GM12864 (cell line): ENCODE results near the gene GSDME.

ENCODE experiments used
- DNase-seq: peaks from one replicate; pipeline ENCODE4 v3.0.0-alpha.2; 2011; ENCODE audit warnings: low read depth
- H3K4me3 ChIP-seq: 2 replicates; pipeline ENCODE4 v1.5.1; 2011; ENCODE audit warnings: mild to moderate bottlenecking, low read depth, low read length, control low read depth
- TF ChIP-seq, protein P1 (sequence below): IDR thresholded peaks from 2 replicates; pipeline ENCODE4 v1.5.1; 2011; ENCODE audit warnings: low read depth, mild to moderate bottlenecking, moderate library complexity, low read length, control low read depth, inconsistent platforms; ENCODE audit errors: missing control alignments

GSDME gene

DNA sequence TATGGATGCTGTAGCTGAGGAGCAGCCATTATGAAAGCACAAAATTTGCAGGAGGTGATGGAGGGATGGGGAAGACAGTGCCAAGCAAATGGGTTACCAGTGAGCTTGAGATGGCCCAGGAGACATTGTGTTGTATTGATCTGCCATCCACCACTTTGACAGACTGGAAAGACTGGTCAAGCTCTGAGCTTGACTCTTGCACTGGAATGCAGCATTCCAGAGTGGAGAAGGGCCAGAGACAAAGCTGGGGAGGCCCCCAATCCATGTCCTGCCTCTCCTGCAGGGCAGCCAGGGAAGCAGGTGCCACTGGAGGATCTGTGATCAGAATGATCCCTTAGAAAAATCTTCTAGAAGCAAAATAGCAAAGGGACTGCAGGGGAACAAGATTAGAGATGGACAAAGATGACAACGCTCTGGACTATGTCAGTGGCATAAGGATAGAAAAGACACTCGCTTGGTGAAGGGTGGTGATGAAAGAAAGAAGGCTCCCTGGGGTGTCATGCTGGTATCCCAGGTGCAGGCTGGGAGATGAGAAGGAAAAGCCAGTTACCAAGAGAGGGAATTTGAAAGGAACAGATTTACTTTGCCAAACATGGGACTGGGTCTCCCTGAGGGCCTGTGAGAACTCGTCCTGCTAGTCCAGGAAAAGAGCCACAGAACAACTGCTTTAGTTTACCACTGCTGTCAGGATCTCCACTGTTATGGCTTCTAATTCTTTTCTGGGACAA, 5.0 kb downstream of the GSDME start:
- no peak for DNase-seq
- H3K4me3 ChIP-seq = no peak overlapping the region
- TF ChIP-seq, protein P1, sequence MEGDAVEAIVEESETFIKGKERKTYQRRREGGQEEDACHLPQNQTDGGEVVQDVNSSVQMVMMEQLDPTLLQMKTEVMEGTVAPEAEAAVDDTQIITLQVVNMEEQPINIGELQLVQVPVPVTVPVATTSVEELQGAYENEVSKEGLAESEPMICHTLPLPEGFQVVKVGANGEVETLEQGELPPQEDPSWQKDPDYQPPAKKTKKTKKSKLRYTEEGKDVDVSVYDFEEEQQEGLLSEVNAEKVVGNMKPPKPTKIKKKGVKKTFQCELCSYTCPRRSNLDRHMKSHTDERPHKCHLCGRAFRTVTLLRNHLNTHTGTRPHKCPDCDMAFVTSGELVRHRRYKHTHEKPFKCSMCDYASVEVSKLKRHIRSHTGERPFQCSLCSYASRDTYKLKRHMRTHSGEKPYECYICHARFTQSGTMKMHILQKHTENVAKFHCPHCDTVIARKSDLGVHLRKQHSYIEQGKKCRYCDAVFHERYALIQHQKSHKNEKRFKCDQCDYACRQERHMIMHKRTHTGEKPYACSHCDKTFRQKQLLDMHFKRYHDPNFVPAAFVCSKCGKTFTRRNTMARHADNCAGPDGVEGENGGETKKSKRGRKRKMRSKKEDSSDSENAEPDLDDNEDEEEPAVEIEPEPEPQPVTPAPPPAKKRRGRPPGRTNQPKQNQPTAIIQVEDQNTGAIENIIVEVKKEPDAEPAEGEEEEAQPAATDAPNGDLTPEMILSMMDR = no peak

DNA sequence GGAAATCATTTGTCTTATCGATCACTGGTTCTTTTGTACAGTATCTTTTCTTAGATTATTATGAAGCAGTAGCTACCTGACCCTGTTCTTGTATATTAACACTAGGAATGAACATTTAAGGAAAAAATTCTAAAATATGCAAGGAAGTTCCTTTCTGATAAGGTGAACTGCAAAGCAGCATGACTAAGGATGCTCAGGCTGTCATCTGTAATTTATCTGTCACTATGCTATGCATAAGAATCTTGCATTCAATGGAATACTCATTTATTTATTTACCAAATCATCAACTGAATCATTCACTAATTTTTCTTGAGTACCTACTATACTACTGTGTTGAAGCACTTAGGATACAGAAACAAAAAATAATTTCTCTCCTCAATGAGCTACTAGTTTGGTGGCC, 5.8 kb downstream of the GSDME start:
- TF ChIP-seq, protein P1 = no peak
- DNase-seq = no peak
- no peak overlapping the region for H3K4me3 ChIP-seq

DNA sequence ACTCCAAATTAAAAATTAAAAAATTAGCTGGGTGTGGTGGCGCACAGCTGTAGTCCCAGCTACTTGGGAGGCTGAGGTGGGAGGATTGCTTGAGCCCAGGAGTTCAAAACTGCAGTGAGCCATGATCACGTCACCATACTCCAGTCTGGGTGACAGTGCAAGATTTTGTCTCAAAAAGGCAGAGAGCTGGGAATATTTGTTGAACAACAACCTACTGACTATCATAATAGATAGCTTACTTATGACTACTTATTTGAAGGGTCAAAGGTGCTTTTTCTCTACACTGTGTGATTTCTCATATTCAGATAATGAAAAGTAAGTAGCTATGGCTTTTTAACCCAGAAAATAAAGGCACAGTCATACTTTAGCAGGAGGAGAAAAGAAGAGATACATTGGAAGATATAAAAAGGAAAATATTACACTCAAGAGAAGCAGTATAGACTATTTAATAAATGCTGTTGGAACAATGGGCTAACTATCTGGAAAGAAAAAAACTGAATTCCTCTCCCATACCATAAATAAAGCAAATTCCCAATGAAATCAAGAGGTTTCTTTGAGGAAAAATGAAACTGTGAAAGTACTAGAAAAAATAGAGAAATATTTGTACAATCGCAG, 6.7 kb downstream of the GSDME start:
- TF ChIP-seq, protein P1 = no peak
- H3K4me3 ChIP-seq = no peak overlapping the region
- no peak for DNase-seq

DNA sequence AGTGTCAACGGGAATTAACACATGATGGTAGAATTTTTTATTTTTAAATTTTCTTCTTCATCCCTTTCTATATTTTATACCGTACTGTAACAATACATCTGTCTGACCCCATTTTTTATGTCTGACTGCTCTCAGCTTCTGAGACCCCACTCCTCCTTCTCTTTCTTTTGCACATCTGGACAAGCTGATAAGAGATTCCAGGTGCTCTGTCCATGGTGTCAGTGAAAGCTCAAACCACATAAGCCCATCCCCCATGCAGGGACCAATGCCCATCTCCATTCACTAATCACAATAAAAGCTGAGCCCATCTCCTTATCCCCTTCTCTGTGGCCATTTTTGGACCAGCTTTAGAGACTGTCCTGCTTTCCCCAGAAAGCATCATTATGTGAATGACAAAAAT, 8.7 kb downstream of the GSDME start:
- no peak overlapping the region for H3K4me3 ChIP-seq
- DNase-seq = no peak
- TF ChIP-seq, protein P1 = no peak

DNA sequence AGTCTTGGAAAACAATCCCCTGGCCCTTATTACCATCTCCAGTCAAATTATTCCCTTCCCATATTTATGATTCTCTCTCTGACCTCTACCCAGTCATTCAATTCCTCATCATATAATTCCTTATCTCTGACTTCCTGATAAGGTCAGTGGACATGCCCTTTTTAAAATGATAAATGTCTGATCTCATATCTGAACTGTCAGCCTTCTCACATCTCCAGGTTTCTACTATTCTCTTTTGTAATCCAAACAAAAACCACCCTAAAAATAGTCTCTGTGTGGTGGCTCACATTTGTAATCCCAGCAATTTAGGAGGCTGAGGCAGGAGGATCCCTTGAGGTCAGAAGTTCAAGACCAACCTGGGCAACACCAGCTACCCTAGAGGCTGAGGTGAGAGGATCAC, 11.9 kb downstream of the GSDME start:
- TF ChIP-seq, protein P1 = no peak
- no peak for DNase-seq
- H3K4me3 ChIP-seq = no peak overlapping the region

DNA sequence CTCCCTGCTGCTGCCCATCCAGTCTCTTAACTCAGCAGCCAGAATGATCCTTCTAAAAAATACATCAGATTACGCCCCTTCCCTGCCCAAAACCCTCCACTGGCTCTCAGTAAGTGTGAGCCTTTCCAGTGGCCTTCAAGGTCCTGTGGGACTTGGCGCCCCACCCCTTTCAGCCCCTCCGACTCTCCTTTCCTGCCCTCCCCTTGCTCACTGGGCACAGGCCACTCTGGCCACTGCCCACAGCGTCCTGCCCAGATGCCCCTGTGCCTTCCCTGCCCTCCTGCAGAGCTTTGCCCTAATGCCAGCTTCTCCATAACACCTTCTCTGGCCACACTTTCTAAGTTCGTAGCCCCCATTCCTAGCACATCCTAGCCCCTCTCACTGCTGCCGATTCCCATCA, 13.8 kb downstream of the GSDME start:
- no peak overlapping the region for H3K4me3 ChIP-seq
- DNase-seq = no peak
- TF ChIP-seq, protein P1 = no peak
